Erythroblast (primary cell): ENCODE measurements around the gene KIAA0586.

Source experiments
- GATA1 ChIP-seq: IDR thresholded peaks from 2 replicates; pipeline ENCODE4 v1.6.1; 2011; ENCODE audit warnings: low read depth, mild to moderate bottlenecking, control low read depth, low read length, moderate library complexity
- POLR2A ChIP-seq: IDR thresholded peaks from 2 replicates; pipeline ENCODE4 v1.6.1; 2011; ENCODE audit warnings: mild to moderate bottlenecking, low read length

DNA sequence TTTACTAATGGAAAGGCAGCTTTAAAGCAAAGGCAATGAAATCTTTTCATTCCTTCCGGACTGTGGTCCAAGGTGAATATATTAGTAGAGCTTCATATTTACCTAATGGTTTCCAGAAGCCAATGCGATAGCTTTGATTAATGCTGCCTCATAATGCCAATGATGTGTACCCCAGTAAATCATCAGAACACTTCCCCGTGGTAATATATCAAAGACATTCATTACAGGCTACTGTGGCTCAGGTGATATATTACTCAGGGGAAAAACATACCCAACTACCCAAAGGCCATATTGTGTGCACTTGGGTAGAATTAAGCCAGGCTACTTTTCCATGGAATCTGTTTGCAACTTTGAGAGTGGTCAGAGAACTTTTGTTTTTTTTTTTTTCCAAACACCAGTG lies 140.8 kb downstream of the KIAA0586 start:
- TF ChIP-seq POLR2A (no peak), GATA1 (no peak)
